Measurements from ENCODE around the gene DMP1. TPM values are rescaled to one million over a fixed set of nuclear protein-coding genes. Genes with fewer than 3 reads are reported as not detected.

DMP1 gene, protein sequence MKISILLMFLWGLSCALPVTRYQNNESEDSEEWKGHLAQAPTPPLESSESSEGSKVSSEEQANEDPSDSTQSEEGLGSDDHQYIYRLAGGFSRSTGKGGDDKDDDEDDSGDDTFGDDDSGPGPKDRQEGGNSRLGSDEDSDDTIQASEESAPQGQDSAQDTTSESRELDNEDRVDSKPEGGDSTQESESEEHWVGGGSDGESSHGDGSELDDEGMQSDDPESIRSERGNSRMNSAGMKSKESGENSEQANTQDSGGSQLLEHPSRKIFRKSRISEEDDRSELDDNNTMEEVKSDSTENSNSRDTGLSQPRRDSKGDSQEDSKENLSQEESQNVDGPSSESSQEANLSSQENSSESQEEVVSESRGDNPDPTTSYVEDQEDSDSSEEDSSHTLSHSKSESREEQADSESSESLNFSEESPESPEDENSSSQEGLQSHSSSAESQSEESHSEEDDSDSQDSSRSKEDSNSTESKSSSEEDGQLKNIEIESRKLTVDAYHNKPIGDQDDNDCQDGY
- total RNA-seq, result not detected
- under 1 TPM in 3 of 6 donors, not detected in 3; 0.07 to 0.09 (median 0.07) TPM for polyA plus RNA-seq (ENCODE audit: insufficient read length in 6 of 6)
- long read RNA-seq, donor 1, result 0 reads
- long read RNA-seq, donor 2, result 0 reads
- long read RNA-seq, donor 3, result 0 reads
- long read RNA-seq, donor 4, result 0 reads
- long read RNA-seq, donor 5, result 0 reads
- long read RNA-seq, donor 6, result 0 reads
- long read RNA-seq, donor 7, result 0 reads
- long read RNA-seq, donor 8, result 0 reads
- long read RNA-seq, donor 9, result 0 reads
- long read RNA-seq, donor 10, result 0 reads
- long read RNA-seq, donor 11, result 0 reads
- long read RNA-seq, donor 12, result 0 reads

DNA sequence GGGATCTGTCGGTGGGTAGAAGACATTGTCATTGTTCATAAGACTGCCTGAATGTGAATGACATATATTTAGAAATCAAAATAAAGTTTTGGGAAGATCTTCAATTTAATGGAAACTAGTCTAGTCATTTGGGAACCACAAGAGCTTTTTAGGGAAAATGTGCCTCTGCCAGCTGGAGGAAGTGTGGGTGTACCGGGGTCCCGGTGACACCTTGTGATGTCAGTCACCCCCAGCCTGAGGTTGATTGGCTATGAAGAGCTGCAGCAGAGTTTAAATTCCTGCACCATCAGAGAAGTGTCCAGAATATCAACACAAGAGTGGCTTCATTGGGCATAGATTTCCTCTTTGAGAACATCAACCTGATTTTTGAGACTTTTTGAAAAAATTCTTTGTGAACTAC is at the start of gene DMP1:
Gene DMP1 (plus strand): TSS at position 301 of the 400 bp plus-strand sequence. CDS start 6,213 bp downstream, outside the sequence.
- intact Hi-C loops (cut with DNase I), result no loop called here
- no peak for DNase-seq
- Histone ChIP-seq H3K9me3 (no peaks in the 10 kb centered on the region), H3K4me3 (no peak within 1 kb of the TSS), H3K27me3 (no peaks in the 10 kb centered on the region), H3K27ac (no peak within 1 kb of the TSS), H3K4me1 (no peaks in the 10 kb centered on the region), H3K36me3 (no peaks in the 10 kb centered on the region)
- TF ChIP-seq, protein P1, sequence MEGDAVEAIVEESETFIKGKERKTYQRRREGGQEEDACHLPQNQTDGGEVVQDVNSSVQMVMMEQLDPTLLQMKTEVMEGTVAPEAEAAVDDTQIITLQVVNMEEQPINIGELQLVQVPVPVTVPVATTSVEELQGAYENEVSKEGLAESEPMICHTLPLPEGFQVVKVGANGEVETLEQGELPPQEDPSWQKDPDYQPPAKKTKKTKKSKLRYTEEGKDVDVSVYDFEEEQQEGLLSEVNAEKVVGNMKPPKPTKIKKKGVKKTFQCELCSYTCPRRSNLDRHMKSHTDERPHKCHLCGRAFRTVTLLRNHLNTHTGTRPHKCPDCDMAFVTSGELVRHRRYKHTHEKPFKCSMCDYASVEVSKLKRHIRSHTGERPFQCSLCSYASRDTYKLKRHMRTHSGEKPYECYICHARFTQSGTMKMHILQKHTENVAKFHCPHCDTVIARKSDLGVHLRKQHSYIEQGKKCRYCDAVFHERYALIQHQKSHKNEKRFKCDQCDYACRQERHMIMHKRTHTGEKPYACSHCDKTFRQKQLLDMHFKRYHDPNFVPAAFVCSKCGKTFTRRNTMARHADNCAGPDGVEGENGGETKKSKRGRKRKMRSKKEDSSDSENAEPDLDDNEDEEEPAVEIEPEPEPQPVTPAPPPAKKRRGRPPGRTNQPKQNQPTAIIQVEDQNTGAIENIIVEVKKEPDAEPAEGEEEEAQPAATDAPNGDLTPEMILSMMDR (IDR thresholded peaks at IDR 0.05), result no peak
- no peak for ATAC-seq

DNA sequence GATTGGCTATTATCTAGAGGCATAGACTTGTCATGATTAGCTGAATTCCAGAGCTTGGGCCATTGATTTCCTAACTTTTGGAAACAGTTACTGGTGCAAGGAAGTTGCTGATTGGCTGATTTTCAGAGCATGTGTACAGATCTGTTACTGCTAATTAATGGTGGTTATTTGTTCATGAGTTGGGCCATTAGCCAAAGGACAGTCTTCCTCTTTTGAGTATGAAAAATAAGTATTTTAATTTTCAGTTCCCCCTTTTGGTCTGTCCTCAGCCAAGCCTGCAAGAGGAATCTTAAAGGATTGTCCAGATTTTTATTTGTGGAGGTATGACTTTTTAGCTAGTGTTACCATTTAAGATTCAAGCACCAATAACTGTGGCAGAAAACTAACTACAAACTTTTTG is 48.7 kb upstream of the DMP1 start:
- H3K36me3 ChIP-seq, result no peaks in the 10 kb centered on the region
- no peak overlapping the region for H3K27ac ChIP-seq
- intact Hi-C loops (cut with DNase I), result no loop called here
- DNase-seq, result no peak
- H3K4me1 ChIP-seq, result no peaks in the 10 kb centered on the region
- TF ChIP-seq, protein P1 (IDR thresholded peaks at IDR 0.05), result no peak
- H3K27me3 ChIP-seq, result no peaks in the 10 kb centered on the region
- ATAC-seq, result no peak
- H3K9me3 ChIP-seq, result peaks cover 0 to under 1% of the 10 kb centered on the region in 2 donors
- no peak overlapping the region for H3K4me3 ChIP-seq

DNA sequence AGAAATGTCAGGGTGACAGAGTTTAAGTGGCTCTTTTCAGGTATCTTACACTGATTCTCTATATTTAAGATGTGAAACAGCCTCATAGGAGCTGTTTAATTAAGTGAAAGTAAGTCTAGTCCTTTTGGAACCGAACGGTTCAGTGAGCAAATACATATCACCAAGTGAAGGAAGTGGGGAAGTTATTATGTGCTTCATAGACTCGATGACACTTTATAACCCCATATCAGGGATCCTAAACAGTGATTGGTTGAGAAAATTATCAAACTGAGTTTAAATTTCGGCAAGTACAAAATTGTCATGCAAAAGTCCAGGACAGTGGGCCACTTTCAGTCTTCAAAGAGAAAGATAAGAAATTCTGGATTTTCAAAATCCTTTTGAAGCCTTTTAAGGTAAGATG is 41.9 kb upstream of the DMP1 start, which contains the start of gene DSPP:
Gene DSPP (plus strand): TSS at position 301 of the 400 bp plus-strand sequence. CDS start 2,380 bp downstream, outside the sequence.
- peaks cover 0 to 5% of the 10 kb centered on the region in 2 donors for H3K27me3 ChIP-seq
- no peak within 1 kb of the TSS for H3K4me3 ChIP-seq
- ATAC-seq (no peak), DNase-seq (no peak)
- TF ChIP-seq, protein P1 (IDR thresholded peaks at IDR 0.05), result no peak
- H3K36me3 ChIP-seq, result no peaks in the 10 kb centered on the region
- intact Hi-C loops (cut with DNase I), result no loop called here
- no peaks in the 10 kb centered on the region for H3K4me1 ChIP-seq
- no peak within 1 kb of the TSS for H3K27ac ChIP-seq
- no peaks in the 10 kb centered on the region for H3K9me3 ChIP-seq

DNA sequence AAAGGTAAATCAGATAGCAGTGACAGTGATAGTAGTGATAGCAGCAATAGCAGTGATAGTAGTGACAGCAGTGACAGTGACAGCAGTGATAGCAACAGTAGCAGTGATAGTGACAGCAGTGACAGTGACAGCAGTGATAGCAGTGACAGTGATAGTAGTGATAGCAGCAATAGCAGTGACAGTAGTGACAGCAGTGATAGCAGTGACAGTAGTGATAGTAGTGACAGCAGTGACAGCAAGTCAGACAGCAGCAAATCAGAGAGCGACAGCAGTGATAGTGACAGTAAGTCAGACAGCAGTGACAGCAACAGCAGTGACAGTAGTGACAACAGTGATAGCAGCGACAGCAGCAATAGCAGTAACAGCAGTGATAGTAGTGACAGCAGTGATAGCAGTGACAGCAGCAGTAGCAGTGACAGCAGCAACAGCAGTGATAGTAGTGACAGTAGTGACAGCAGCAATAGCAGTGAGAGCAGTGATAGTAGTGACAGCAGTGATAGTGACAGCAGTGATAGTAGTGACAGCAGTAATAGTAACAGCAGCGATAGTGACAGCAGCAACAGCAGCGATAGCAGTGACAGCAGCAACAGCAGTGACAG is 35.7 kb upstream of the DMP1 start:
- ATAC-seq, result no peak
- intact Hi-C loops (cut with DNase I), result no loop called here

More for the DNA sequence above, 35.7 kb upstream of the DMP1 start:
- H3K27ac ChIP-seq, result no peak overlapping the region
- TF ChIP-seq, protein P1 (IDR thresholded peaks at IDR 0.05), result no peak
- no peak for DNase-seq
- no peak overlapping the region for H3K4me3 ChIP-seq
- no peaks in the 10 kb centered on the region for H3K36me3 ChIP-seq
- peaks cover 0 to 5% of the 10 kb centered on the region in 2 donors for H3K27me3 ChIP-seq
- H3K4me1 ChIP-seq, result no peaks in the 10 kb centered on the region
- H3K9me3 ChIP-seq, result no peaks in the 10 kb centered on the region
